ENCODE results near the gene ABCB11. TPM values are rescaled to one million over a fixed set of nuclear protein-coding genes. Genes with fewer than 3 reads are reported as not detected.

The ABCB11 gene
- total and polyA plus RNA-seq, 2 of the 4 experiments (the other 2 are of a cell fraction), result not detected

- H4K20me1 ChIP-seq (ENCODE audit: insufficient read depth, low read length), result no peaks in the 10 kb centered on the region
- H4K8ac ChIP-seq (ENCODE audit: low read depth in 2 of 2, low read length in 2 of 2), result no peak overlapping the region
- intact Hi-C loops (cut with micrococcal nuclease), result no loop called here
- H2BK120ac ChIP-seq (ENCODE audit: low read depth, low read length), result no peak overlapping the region
- H2AFZ ChIP-seq (replicated peaks; ENCODE audit: low read length, poor library complexity), result no peak overlapping the region
- no peak overlapping the region for H3K4me3 ChIP-seq (ENCODE audit: insufficient read depth, low read depth, low read length)
- no peaks in the 10 kb centered on the region for H3K9me1 ChIP-seq (ENCODE audit: insufficient read depth, low read length)
- BruUV-seq (replicated peaks), result no TSS peak
- no peak for TF ChIP-seq ELK1 (IDR thresholded peaks at IDR 0.05; ENCODE audit: borderline replicate concordance, low read depth, low read length)
- no peak for TF ChIP-seq FOS (IDR thresholded peaks at IDR 0.05; ENCODE audit: low read depth, low read length)
- no peak for TF ChIP-seq POLR2A (IDR thresholded peaks at IDR 0.05; ENCODE audit: low read depth, low read length)
- no peak for TF ChIP-seq CTCF (conservative IDR thresholded peaks at IDR 0.05; ENCODE audit: low read depth, low read length)
- no peak for TF ChIP-seq CHD1 (IDR thresholded peaks at IDR 0.05; ENCODE audit: low read depth, low read length)
- TF ChIP-seq RFX5 (IDR thresholded peaks at IDR 0.05; ENCODE audit: low read depth, low read length), result no peak
- no peak for TF ChIP-seq MAFK (IDR thresholded peaks at IDR 0.05; ENCODE audit: low read depth, low read length)
- no peak for TF ChIP-seq CEBPB (IDR thresholded peaks at IDR 0.05; ENCODE audit: low read depth, low read length)
- no peak for TF ChIP-seq BHLHE40 (IDR thresholded peaks at IDR 0.05; ENCODE audit: low read depth, low read length)
- TF ChIP-seq NFE2L2 (IDR thresholded peaks at IDR 0.05; ENCODE audit: low read depth, low read length), result no peak
- no peak for TF ChIP-seq RAD21 (IDR thresholded peaks at IDR 0.05; ENCODE audit: low read length)
- TF ChIP-seq MAZ (IDR thresholded peaks at IDR 0.05; ENCODE audit: borderline replicate concordance, low read depth, low read length), result no peak
- no peak for TF ChIP-seq SMC3 (IDR thresholded peaks at IDR 0.05; ENCODE audit: low read depth, low read length)
- no peak for TF ChIP-seq MXI1 (IDR thresholded peaks at IDR 0.05; ENCODE audit: borderline replicate concordance, low read depth, low read length)
- no peak for TF ChIP-seq RCOR1 (IDR thresholded peaks at IDR 0.05; ENCODE audit: insufficient replicate concordance, low read length)
- TF ChIP-seq USF2 (IDR thresholded peaks at IDR 0.05; ENCODE audit: low read depth, low read length), result no peak
- H3K36me3 ChIP-seq (ENCODE audit: control insufficient read depth, insufficient read depth, low read length), result no peaks in the 10 kb centered on the region
- H2BK5ac ChIP-seq (ENCODE audit: low read depth, low read length, poor library complexity, severe bottlenecking), result no peak overlapping the region
- no peak overlapping the region for H3K4me2 ChIP-seq (ENCODE audit: low read depth, low read length)
- no peak overlapping the region for H3K23ac ChIP-seq (ENCODE audit: low read depth, low read length)
- no peak overlapping the region for H4K5ac ChIP-seq (ENCODE audit: low read depth, low read length)
- no peak overlapping the region for H3K56ac ChIP-seq (ENCODE audit: extremely low read depth, insufficient read depth, low read length)
- dilution Hi-C loops (cut with HindIII; ENCODE audit: low sequenced_read_pairs, unreplicated experiment), result no loop called here
- in situ Hi-C loops (cut with MboI; ENCODE audit: low sequenced_read_pairs), result loop anchor here (25.0 kb wide), 1 partner anchor 759 kb away; no protein-coding TSS in a partner anchor
- H3K27me3 ChIP-seq (ENCODE audit: control insufficient read depth, insufficient read depth, low read length), result peaks cover 5% of the 10 kb centered on the region; the same call in 1 of the 2 replicates
- no peak overlapping the region for H3K14ac ChIP-seq (replicated peaks; ENCODE audit: low read depth, low read length)
- H3K4ac ChIP-seq (ENCODE audit: low read depth, low read length), result no peak overlapping the region
- H3K9ac ChIP-seq (ENCODE audit: low read depth, low read length), result no peak overlapping the region
- H2BK20ac ChIP-seq (ENCODE audit: low read depth, low read length), result no peak overlapping the region
- no peak overlapping the region for H2BK15ac ChIP-seq (ENCODE audit: low read depth, low read length)
- POLR2A ChIA-PET (ENCODE audit: unreplicated experiment), result no interaction called here
- no peak overlapping the region for H2AK5ac ChIP-seq (ENCODE audit: low read depth, low read length)
- CTCF ChIA-PET, result no interaction called here
- H2AK9ac ChIP-seq (replicated peaks; ENCODE audit: low read depth, low read length, poor library complexity), result no peak overlapping the region
- no peaks in the 10 kb centered on the region for H3K79me1 ChIP-seq (ENCODE audit: low read depth in 1 of 2, low read length in 2 of 2)
- H3K18ac ChIP-seq (ENCODE audit: low read depth, low read length), result no peak overlapping the region
- H3K4me1 ChIP-seq (ENCODE audit: control insufficient read depth, insufficient read depth, low read length), result no peaks in the 10 kb centered on the region
- no peak overlapping the region for H3K27ac ChIP-seq (ENCODE audit: insufficient read depth, low read length)
- H3K9me3 ChIP-seq (ENCODE audit: control insufficient read depth, insufficient read depth, low read length), result no peaks in the 10 kb centered on the region
- H4K91ac ChIP-seq (ENCODE audit: insufficient read depth, low read depth, low read length), result no peak overlapping the region
- WGBS, 2 experiments (ENCODE audit: extremely low coverage in 2 of 2, insufficient read length in 1 of 2), result no CpG with 5 or more reads among the region's 4 CpGs
- DNase-seq, result no peak
- no peak for ATAC-seq (ENCODE audit: low read depth)
Measured at GRCh38 chr2:168896783-168897182, 134.3 kb downstream of the ABCB11 start.

Data from IMR-90 (cell line).